Panc1 (cell line): Measurements from ENCODE around the gene DOK5.

ENCODE experiments used
- POLR2AphosphoS5 ChIP-seq: IDR thresholded peaks from 2 replicates; pipeline ENCODE4 v1.6.1; 2012; ENCODE audit warnings: mild to moderate bottlenecking, low read depth, low read length, moderate library complexity
- SIN3A ChIP-seq: IDR thresholded peaks from 2 replicates; pipeline ENCODE4 v1.6.1; 2012; ENCODE audit warnings: low read depth, mild to moderate bottlenecking, low read length, moderate library complexity, borderline replicate concordance; ENCODE audit not compliant: insufficient read depth
- TCF7L2 ChIP-seq: IDR thresholded peaks from 2 replicates; pipeline ENCODE4 v1.6.1; 2011; ENCODE audit warnings: mild to moderate bottlenecking, low read depth, low read length, inconsistent platforms
- TF ChIP-seq, protein P1 (sequence below): fragments of 450-650 bp; IDR thresholded peaks from 2 replicates; pipeline ENCODE4 v1.5.1; 2017; ENCODE audit warnings: mild to moderate bottlenecking
- TF ChIP-seq, protein P2 (sequence below), 2 experiments: IDR thresholded peaks; 2 replicates each; pipeline ENCODE4 v1.6.1; 2011 to 2012; ENCODE audit warnings: low read depth in 2 of 2, control low read depth in 1 of 2, low read length in 1 of 2, mild to moderate bottlenecking in 1 of 2, moderate library complexity in 1 of 2; ENCODE audit not compliant: insufficient read depth in 1 of 2

DNA sequence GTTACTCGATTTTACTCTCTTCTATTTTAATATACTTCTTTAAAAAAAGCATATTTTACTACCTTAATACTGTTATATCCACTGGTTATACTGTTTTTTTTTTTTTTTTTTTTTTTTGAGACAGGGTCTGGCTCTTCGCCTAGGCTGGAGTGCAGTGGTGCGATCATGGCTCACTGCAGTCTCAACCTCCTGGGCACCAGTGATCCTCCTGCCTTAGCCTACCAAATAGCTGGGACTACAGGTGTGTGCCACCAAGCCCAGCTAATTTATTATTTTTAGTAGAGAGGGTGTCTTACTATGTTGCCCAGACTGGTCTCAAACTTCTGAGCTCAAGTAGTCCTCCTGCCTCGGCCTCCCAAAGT, 170.7 kb downstream of the DOK5 start:
- TF ChIP-seq, protein P1, sequence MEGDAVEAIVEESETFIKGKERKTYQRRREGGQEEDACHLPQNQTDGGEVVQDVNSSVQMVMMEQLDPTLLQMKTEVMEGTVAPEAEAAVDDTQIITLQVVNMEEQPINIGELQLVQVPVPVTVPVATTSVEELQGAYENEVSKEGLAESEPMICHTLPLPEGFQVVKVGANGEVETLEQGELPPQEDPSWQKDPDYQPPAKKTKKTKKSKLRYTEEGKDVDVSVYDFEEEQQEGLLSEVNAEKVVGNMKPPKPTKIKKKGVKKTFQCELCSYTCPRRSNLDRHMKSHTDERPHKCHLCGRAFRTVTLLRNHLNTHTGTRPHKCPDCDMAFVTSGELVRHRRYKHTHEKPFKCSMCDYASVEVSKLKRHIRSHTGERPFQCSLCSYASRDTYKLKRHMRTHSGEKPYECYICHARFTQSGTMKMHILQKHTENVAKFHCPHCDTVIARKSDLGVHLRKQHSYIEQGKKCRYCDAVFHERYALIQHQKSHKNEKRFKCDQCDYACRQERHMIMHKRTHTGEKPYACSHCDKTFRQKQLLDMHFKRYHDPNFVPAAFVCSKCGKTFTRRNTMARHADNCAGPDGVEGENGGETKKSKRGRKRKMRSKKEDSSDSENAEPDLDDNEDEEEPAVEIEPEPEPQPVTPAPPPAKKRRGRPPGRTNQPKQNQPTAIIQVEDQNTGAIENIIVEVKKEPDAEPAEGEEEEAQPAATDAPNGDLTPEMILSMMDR, result no peak
- TF ChIP-seq POLR2AphosphoS5 (no peak), SIN3A (no peak), TCF7L2 (no peak)
- TF ChIP-seq, protein P2, sequence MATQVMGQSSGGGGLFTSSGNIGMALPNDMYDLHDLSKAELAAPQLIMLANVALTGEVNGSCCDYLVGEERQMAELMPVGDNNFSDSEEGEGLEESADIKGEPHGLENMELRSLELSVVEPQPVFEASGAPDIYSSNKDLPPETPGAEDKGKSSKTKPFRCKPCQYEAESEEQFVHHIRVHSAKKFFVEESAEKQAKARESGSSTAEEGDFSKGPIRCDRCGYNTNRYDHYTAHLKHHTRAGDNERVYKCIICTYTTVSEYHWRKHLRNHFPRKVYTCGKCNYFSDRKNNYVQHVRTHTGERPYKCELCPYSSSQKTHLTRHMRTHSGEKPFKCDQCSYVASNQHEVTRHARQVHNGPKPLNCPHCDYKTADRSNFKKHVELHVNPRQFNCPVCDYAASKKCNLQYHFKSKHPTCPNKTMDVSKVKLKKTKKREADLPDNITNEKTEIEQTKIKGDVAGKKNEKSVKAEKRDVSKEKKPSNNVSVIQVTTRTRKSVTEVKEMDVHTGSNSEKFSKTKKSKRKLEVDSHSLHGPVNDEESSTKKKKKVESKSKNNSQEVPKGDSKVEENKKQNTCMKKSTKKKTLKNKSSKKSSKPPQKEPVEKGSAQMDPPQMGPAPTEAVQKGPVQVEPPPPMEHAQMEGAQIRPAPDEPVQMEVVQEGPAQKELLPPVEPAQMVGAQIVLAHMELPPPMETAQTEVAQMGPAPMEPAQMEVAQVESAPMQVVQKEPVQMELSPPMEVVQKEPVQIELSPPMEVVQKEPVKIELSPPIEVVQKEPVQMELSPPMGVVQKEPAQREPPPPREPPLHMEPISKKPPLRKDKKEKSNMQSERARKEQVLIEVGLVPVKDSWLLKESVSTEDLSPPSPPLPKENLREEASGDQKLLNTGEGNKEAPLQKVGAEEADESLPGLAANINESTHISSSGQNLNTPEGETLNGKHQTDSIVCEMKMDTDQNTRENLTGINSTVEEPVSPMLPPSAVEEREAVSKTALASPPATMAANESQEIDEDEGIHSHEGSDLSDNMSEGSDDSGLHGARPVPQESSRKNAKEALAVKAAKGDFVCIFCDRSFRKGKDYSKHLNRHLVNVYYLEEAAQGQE (IDR thresholded peaks at IDR 0.05; ENCODE audit: insufficient read depth in 1 of 2, low read depth in 2 of 2, low read length in 1 of 2), result no peak
